Stimulated activated naive CD8-positive, alpha-beta T cell treated with anti-CD3 and anti-CD28 coated beads, Interleukin-15, Interleukin-2, amounts not matched to agents 100 ng/mL and 50 ng/mL, for 24 hours (primary cell): ENCODE results near the gene ARMCX4.
A peak's percentile ranks its signal among the peaks of the same experiment; 100 is the strongest.
"Not testable (repeated sequence)": the region's sequence is repeated elsewhere in the genome, so short reads cannot be mapped to it uniquely, and the experiment has no call there.

Experiments used
- H3K27ac Mint-ChIP-seq: one replicate; pipeline ENCODE4 v1.8.0; 2021; ENCODE audit warnings: mild to moderate bottlenecking, mixed read lengths
- H3K27me3 Mint-ChIP-seq: one replicate; pipeline ENCODE4 v1.8.0; 2021; ENCODE audit warnings: mixed read lengths
- H3K36me3 Mint-ChIP-seq: one replicate; pipeline ENCODE4 v1.8.0; 2021; ENCODE audit warnings: low read depth, mixed read lengths
- H3K4me1 Mint-ChIP-seq: one replicate; pipeline ENCODE4 v1.8.0; 2021; ENCODE audit warnings: low read depth, mixed read lengths
- H3K4me3 Mint-ChIP-seq: one replicate; pipeline ENCODE4 v1.8.0; 2021; ENCODE audit warnings: mild to moderate bottlenecking, mixed read lengths
- H3K9me3 Mint-ChIP-seq: one replicate; pipeline ENCODE4 v1.8.0; 2021; ENCODE audit warnings: mixed read lengths

The ARMCX4 gene

DNA sequence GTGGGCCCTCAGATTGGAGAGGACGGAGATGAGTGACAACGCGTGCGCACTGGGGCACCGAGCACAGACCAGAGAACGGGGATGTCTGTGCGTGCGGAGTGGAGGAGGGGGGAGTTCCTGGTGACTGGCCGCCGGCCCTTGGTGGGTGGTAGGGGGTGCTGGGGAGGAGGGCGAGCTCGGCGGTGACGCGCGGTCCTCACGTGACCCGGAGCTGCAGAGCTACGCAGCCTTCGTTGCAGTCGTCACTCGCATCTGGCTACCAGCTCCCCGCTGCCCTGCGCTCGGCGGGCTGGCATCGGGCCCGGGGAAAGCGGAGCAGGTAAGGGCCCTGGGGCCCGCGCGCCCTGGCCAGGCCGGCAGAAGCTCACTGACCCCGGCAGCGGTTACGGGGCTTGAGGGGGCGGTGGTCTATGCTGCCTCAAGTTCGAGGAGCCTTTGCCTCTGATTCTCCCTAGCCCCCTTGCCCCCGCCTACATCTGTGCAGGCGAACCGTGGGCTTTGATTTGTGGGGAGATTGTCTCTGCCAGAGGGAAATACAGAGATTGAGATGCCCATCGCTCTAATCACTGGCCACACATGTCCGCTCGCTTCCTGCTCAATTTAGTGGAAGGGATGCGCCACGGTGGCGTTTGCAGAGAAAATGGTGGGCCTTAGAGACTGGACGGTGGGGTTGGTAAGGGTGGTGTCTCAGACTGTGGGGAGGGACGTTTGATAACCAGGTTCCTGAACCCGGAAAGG lies at the start of gene ARMCX4:
Gene ARMCX4 (plus strand): TSS at position 245 of the 738 bp plus-strand sequence. CDS start 3,134 bp downstream, outside the sequence.
- Mint-ChIP-seq H3K27ac (peak within 1 kb of the TSS; percentile 40), H3K4me1 (peaks cover 8% of the 10 kb centered on the region), H3K9me3 (no peaks in the 10 kb centered on the region), H3K4me3 (peak within 1 kb of the TSS; percentile 77), H3K36me3 (peaks cover 4% of the 10 kb centered on the region), H3K27me3 (no peaks in the 10 kb centered on the region)

DNA sequence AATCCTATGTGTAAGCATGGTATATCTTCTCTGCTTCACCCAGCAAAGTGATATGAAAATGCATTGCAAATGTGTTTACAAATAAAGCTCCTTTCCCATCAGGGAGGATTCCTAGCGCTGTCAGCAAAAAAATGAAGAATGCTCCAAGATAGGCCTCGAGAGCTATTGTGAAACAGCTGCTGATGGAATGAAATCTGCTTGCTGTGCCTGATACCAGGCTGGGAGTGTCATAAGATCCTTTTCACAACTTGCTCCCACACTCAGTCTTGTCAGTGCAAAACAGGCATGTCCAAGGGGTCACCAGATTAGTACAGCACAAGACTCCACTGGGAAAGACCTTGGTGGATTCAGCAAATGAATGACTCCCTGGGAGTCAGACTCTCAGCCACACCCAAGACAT lies 43.2 kb upstream of the ARMCX4 start:
- peaks cover 49% of the 10 kb centered on the region for H3K36me3 Mint-ChIP-seq
- no peaks in the 10 kb centered on the region for H3K27me3 Mint-ChIP-seq
- H3K4me3 Mint-ChIP-seq: no peak overlapping the region
- H3K4me1 Mint-ChIP-seq: no peaks in the 10 kb centered on the region
- H3K27ac Mint-ChIP-seq: no peak overlapping the region
- no peaks in the 10 kb centered on the region for H3K9me3 Mint-ChIP-seq

DNA sequence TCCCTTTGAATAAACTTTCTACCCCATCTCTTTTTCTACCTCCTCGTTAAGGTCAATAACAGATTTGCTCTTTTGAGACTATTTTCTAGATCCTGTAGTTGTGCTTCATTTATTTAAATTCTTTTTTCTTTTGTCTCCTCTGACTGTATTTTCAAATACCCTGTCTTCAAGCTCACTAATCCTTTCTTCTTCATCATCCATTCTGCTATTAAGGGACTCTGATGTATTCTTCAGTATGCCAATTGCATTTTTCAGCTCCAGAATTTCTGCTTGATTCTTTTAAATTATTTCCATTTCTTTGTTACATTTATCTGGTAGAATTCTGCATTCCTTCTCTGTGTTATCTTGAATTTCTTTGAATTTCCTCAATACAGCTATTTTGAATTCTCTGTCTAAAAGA lies 36.0 kb upstream of the ARMCX4 start:
- Mint-ChIP-seq H3K4me1 (no peaks in the 10 kb centered on the region), H3K9me3 (no peaks in the 10 kb centered on the region), H3K27ac (no peak overlapping the region), H3K36me3 (peaks cover 36% of the 10 kb centered on the region), H3K4me3 (no peak overlapping the region), H3K27me3 (no peaks in the 10 kb centered on the region)

DNA sequence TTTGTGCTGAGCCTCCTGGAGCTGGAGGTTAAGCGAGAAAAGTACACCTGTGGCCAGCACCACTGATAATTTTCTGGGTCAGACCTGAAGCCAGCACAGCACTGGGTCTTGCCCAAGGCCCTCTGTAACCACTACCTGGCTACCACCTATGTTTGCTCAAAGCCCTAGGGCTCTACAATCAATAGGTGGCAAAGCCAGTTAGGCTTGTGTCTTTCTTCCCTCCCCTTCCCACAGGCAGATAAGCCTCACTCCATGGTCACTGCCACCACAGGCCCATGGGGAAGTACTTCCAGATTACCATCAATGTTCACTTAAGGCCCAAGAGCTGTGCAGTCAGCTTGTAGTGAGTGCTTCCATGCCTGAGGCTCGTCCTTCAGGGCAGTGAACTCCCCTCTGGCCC lies 35.2 kb upstream of the ARMCX4 start:
- no peaks in the 10 kb centered on the region for H3K4me1 Mint-ChIP-seq
- no peaks in the 10 kb centered on the region for H3K9me3 Mint-ChIP-seq
- no peak overlapping the region for H3K4me3 Mint-ChIP-seq
- no peaks in the 10 kb centered on the region for H3K27me3 Mint-ChIP-seq
- peaks cover 32% of the 10 kb centered on the region for H3K36me3 Mint-ChIP-seq
- no peak overlapping the region for H3K27ac Mint-ChIP-seq

DNA sequence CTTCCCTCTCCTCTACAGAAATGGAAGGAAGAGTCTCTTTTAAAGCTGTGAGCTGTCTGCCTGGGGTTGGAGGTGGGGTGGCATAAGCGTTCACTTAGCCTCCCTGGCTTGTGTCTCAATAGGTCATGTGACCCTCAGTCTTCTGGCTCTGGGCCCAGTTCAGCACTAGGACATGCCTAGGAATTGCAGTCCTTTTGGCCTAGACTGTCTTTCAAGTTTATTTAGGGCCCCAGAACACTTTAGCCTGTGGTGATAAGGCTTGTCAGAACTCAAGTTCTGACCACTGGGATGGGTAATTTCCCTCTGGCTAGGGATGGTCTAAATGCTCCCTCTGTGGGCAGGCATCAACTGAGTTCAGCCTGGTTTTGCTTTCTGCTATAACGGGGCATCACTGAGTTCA lies 34.3 kb upstream of the ARMCX4 start:
- H3K4me3 Mint-ChIP-seq: no peak overlapping the region

GRCh38 chrX:101452056-101452455 lies 33.2 kb upstream of the ARMCX4 start:
- Mint-ChIP-seq H3K4me1 (no peaks in the 10 kb centered on the region), H3K9me3 (no peaks in the 10 kb centered on the region), H3K27me3 (no peaks in the 10 kb centered on the region), H3K36me3 (peaks cover 31% of the 10 kb centered on the region), H3K4me3 (no peak overlapping the region), H3K27ac (no peak overlapping the region)

More for the DNA sequence above, 34.3 kb upstream of the ARMCX4 start:
- no peak overlapping the region for H3K27ac Mint-ChIP-seq
- H3K36me3 Mint-ChIP-seq: peaks cover 33% of the 10 kb centered on the region
- H3K9me3 Mint-ChIP-seq: no peaks in the 10 kb centered on the region
- H3K4me1 Mint-ChIP-seq: no peaks in the 10 kb centered on the region
- H3K27me3 Mint-ChIP-seq: no peaks in the 10 kb centered on the region

GRCh38 chrX:101460669-101461068 lies 24.6 kb upstream of the ARMCX4 start:
- Mint-ChIP-seq H3K27me3 (no peaks in the 10 kb centered on the region), H3K9me3 (no peaks in the 10 kb centered on the region), H3K27ac (no peak overlapping the region), H3K4me3 (no peak overlapping the region), H3K36me3 (peaks cover 3% of the 10 kb centered on the region), H3K4me1 (no peaks in the 10 kb centered on the region)

- Mint-ChIP-seq H3K27ac (no peak overlapping the region), H3K4me3 (no peak overlapping the region), H3K4me1 (no peaks in the 10 kb centered on the region), H3K36me3 (no peaks in the 10 kb centered on the region), H3K9me3 (no peaks in the 10 kb centered on the region), H3K27me3 (no peaks in the 10 kb centered on the region)
These were observed 22.4 kb upstream of the ARMCX4 start for GRCh38 chrX:101462892-101463291.

DNA sequence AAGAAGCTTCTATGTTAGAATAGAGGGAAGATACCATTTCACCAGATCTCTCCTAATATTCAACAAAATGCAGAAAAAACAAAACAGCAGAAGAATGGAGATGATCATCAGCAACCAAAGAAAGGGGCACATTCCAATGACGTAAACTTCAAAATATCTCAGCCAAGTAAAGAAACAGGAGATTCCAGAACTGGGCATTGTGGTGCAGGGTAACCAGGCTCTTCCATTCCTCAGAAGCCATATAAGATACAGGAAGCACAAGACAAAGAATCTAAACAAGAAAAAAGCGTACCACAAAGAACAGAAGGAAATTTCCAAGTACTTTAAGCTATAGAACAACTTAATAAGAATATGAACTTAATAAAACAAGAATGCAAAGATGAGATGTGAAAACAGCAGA lies 6.9 kb upstream of the ARMCX4 start:
- H3K27me3 Mint-ChIP-seq: no peaks in the 10 kb centered on the region

GRCh38 chrX:101482296-101482695 lies 3.0 kb upstream of the ARMCX4 start:
- Mint-ChIP-seq H3K27ac (no peak overlapping the region), H3K4me3 (no peak overlapping the region)

More for the DNA sequence above, 6.9 kb upstream of the ARMCX4 start:
- Mint-ChIP-seq H3K27ac (no peak overlapping the region), H3K4me3 (no peak overlapping the region), H3K36me3 (no peaks in the 10 kb centered on the region), H3K4me1 (no peaks in the 10 kb centered on the region), H3K9me3 (no peaks in the 10 kb centered on the region)

GRCh38 chrX:101483705-101484104 lies 1.6 kb upstream of the ARMCX4 start:
- Mint-ChIP-seq H3K36me3 (peaks cover 4% of the 10 kb centered on the region), H3K4me3 (no peak overlapping the region), H3K27ac (no peak overlapping the region), H3K9me3 (no peaks in the 10 kb centered on the region), H3K4me1 (peaks cover 8% of the 10 kb centered on the region), H3K27me3 (no peaks in the 10 kb centered on the region)

More at GRCh38 chrX:101482296-101482695, 3.0 kb upstream of the ARMCX4 start:
- no peaks in the 10 kb centered on the region for H3K9me3 Mint-ChIP-seq
- peaks cover 8% of the 10 kb centered on the region for H3K4me1 Mint-ChIP-seq
- H3K27me3 Mint-ChIP-seq: no peaks in the 10 kb centered on the region
- no peaks in the 10 kb centered on the region for H3K36me3 Mint-ChIP-seq

- H3K4me1 Mint-ChIP-seq: peaks cover 8% of the 10 kb centered on the region
- no peaks in the 10 kb centered on the region for H3K9me3 Mint-ChIP-seq
- H3K36me3 Mint-ChIP-seq: peaks cover 4% of the 10 kb centered on the region
- H3K27me3 Mint-ChIP-seq: no peaks in the 10 kb centered on the region
- no peak overlapping the region for H3K4me3 Mint-ChIP-seq
- no peak overlapping the region for H3K27ac Mint-ChIP-seq
These were observed 1.1 kb upstream of the ARMCX4 start for GRCh38 chrX:101484135-101484534.

DNA sequence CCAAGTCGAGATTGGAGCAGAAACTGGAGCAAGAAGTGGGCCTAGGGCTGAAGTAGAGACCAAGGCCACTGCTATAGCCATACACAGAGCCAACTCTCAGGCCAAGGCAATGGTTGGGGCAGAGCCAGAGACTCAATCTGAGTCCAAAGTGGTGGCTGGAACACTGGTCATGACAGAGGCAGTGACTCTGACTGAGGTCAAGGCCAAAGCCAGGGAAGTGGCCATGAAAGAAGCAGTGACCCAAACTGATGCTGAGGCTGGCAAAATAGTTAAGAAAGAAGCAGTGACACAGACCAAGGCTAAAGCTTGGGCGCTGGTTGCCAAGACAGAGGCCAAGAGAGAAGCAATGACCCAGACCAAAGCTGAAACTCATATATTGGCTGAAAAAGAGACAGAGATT lies 3.5 kb downstream of the ARMCX4 start:
- Mint-ChIP-seq H3K36me3 (peaks cover 4% of the 10 kb centered on the region), H3K4me1 (peaks cover 8% of the 10 kb centered on the region), H3K9me3 (no peaks in the 10 kb centered on the region), H3K27me3 (no peaks in the 10 kb centered on the region), H3K27ac (no peak overlapping the region), H3K4me3 (no peak overlapping the region)

DNA sequence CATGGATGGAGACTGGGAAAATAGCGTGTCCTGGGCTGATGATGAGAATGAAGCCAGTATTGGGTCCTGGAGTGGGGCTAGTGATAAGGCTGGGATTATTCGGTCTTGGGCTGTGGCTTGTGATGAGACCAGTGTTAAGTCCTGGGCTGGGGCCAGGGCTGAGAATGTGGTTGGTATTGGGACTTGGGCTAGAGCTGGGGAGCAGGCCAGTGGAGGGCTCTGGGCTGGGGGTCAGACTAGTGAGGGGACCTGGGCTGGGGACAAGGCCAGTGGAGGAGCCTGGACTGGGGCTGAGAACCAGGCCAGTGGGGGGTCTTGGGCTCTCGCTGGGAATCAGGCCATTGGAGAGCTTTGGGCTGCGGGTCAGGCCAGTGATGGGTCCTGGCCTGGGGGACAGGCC lies 6.7 kb downstream of the ARMCX4 start:
- Mint-ChIP-seq H3K27me3 (no peaks in the 10 kb centered on the region), H3K36me3 (peaks cover 4% of the 10 kb centered on the region), H3K4me1 (no peaks in the 10 kb centered on the region), H3K9me3 (no peaks in the 10 kb centered on the region), H3K4me3 (no peak overlapping the region), H3K27ac (no peak overlapping the region)

DNA sequence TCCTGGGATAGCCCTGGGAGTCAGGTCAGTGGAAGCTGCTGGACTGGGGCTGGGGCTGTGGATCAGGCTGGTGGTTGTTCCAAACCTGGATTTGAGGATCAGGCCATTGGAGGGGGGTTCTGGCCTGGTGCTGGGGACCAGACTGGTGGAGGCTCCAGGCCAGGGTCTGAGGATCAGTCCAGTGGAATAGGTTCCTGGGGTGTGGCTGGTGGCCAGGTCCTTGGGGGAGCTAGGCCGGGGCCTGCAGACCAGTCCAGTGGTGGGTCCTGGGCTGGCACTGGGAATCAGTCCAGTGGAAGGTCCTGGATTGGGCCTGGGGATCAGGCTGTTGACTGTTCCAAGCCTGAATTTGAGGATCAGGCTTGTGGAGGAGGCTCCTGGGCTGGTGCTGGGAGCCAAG lies 8.0 kb downstream of the ARMCX4 start:
- no peak overlapping the region for H3K4me3 Mint-ChIP-seq
- H3K36me3 Mint-ChIP-seq: peaks cover under 1% of the 10 kb centered on the region
- no peaks in the 10 kb centered on the region for H3K27me3 Mint-ChIP-seq
- H3K9me3 Mint-ChIP-seq: no peaks in the 10 kb centered on the region
- no peaks in the 10 kb centered on the region for H3K4me1 Mint-ChIP-seq
- no peak overlapping the region for H3K27ac Mint-ChIP-seq

- H3K4me3 Mint-ChIP-seq, H3K27me3 Mint-ChIP-seq, H3K4me1 Mint-ChIP-seq, H3K9me3 Mint-ChIP-seq, H3K27ac Mint-ChIP-seq, H3K36me3 Mint-ChIP-seq: not testable (repeated sequence)
These were observed 17.7 kb downstream of the ARMCX4 start for GRCh38 chrX:101502929-101503328.
